ENCODE results near the gene IZUMO1R. TPM values are rescaled to one million over a fixed set of nuclear protein-coding genes. Genes with fewer than 3 reads are reported as not detected.

IZUMO1R gene
- total and polyA plus RNA-seq, 2 donors (not counting 1 experiment from before 2014, with no cell fraction given), result not detected

- H4K20me1 ChIP-seq (ENCODE audit: control insufficient read depth, insufficient read depth, low read length, poor library complexity, severe bottlenecking), result no peaks in the 10 kb centered on the region
- H3K27me3 ChIP-seq (replicated peaks in 1 of 4; ENCODE audit: control extremely low read depth in 1 of 4, control insufficient read depth in 3 of 4, insufficient read depth in 4 of 4, low read length in 3 of 4), result no peaks in the 10 kb centered on the region
- ATAC-seq (ENCODE audit: low read depth), result no peak
- Mint-ChIP-seq H3K4me1 (no peaks in the 10 kb centered on the region), H3K4me3 (no peak overlapping the region), H3K27ac (no peak overlapping the region), H3K27me3 (no peaks in the 10 kb centered on the region), H3K9me3 (ENCODE audit: insufficient read depth) (no peaks in the 10 kb centered on the region)
- no peak for TF ChIP-seq EZH2 (IDR thresholded peaks at IDR 0.05; ENCODE audit: borderline replicate concordance, insufficient read depth, low read depth, low read length, poor library complexity, severe bottlenecking)
- TF ChIP-seq, protein P1, sequence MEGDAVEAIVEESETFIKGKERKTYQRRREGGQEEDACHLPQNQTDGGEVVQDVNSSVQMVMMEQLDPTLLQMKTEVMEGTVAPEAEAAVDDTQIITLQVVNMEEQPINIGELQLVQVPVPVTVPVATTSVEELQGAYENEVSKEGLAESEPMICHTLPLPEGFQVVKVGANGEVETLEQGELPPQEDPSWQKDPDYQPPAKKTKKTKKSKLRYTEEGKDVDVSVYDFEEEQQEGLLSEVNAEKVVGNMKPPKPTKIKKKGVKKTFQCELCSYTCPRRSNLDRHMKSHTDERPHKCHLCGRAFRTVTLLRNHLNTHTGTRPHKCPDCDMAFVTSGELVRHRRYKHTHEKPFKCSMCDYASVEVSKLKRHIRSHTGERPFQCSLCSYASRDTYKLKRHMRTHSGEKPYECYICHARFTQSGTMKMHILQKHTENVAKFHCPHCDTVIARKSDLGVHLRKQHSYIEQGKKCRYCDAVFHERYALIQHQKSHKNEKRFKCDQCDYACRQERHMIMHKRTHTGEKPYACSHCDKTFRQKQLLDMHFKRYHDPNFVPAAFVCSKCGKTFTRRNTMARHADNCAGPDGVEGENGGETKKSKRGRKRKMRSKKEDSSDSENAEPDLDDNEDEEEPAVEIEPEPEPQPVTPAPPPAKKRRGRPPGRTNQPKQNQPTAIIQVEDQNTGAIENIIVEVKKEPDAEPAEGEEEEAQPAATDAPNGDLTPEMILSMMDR (IDR thresholded peaks at IDR 0.05), result no peak
- H3K4me1 ChIP-seq (ENCODE audit: control insufficient read depth in 2 of 2, insufficient read depth in 2 of 2, low read length in 2 of 2), result no peaks in the 10 kb centered on the region
- no peak overlapping the region for H3K4me2 ChIP-seq (replicated peaks; ENCODE audit: low read depth, low read length, poor library complexity, severe bottlenecking)
- POLR2A ChIA-PET, result no interaction called here
- H3K27ac ChIP-seq (ENCODE audit: low read length in 2 of 2), result no peak overlapping the region
- no peaks in the 10 kb centered on the region for H3K36me3 ChIP-seq (replicated peaks in 1 of 2; ENCODE audit: control extremely low read depth in 1 of 2, control insufficient read depth in 1 of 2, extremely low read depth in 1 of 2, insufficient read depth in 2 of 2, low read length in 1 of 2)
- no peaks in the 10 kb centered on the region for H3K9me3 ChIP-seq (ENCODE audit: control extremely low read depth in 1 of 3, control insufficient read depth in 2 of 3, insufficient read depth in 1 of 3, low read length in 2 of 3)
- H3K4me3 ChIP-seq (ENCODE audit: control extremely low read depth in 1 of 5, extremely low read depth in 1 of 5, insufficient read depth in 1 of 5, low read depth in 2 of 5, low read length in 4 of 5), result no peak overlapping the region
- H3K9ac ChIP-seq (ENCODE audit: low read length), result no peak overlapping the region
- intact Hi-C loops (cut with micrococcal nuclease), result no loop called here
- no peak for DNase-seq
- CTCF ChIA-PET, result no interaction called here
- no peak overlapping the region for H2AFZ ChIP-seq (ENCODE audit: insufficient read depth, low read depth, low read length, poor library complexity, severe bottlenecking)
- no peaks in the 10 kb centered on the region for H3K79me2 ChIP-seq (ENCODE audit: control insufficient read depth, insufficient read depth, low read length)
- 87% methylated on average over 4 of the region's 5 CpGs for WGBS (ENCODE audit: insufficient coverage)
Measured at GRCh38 chr11:94297985-94298576, 6.3 kb upstream of the IZUMO1R start.

- intact Hi-C loops (cut with micrococcal nuclease), result no loop called here
- POLR2A ChIA-PET, result no interaction called here
- Histone ChIP-seq H3K4me3 (ENCODE audit: control extremely low read depth in 1 of 5, extremely low read depth in 1 of 5, insufficient read depth in 1 of 5, low read depth in 2 of 5, low read length in 4 of 5) (no peak overlapping the region), H3K4me2 (replicated peaks; ENCODE audit: low read depth, low read length, poor library complexity, severe bottlenecking) (no peak overlapping the region), H2AFZ (ENCODE audit: insufficient read depth, low read depth, low read length, poor library complexity, severe bottlenecking) (no peak overlapping the region), H3K36me3 (replicated peaks in 1 of 2; ENCODE audit: control extremely low read depth in 1 of 2, control insufficient read depth in 1 of 2, extremely low read depth in 1 of 2, insufficient read depth in 2 of 2, low read length in 1 of 2) (no peaks in the 10 kb centered on the region), H4K20me1 (ENCODE audit: control insufficient read depth, insufficient read depth, low read length, poor library complexity, severe bottlenecking) (no peaks in the 10 kb centered on the region), H3K9me3 (ENCODE audit: control extremely low read depth in 1 of 3, control insufficient read depth in 2 of 3, insufficient read depth in 1 of 3, low read length in 2 of 3) (no peaks in the 10 kb centered on the region), H3K9ac (ENCODE audit: low read length) (no peak overlapping the region), H3K79me2 (ENCODE audit: control insufficient read depth, insufficient read depth, low read length) (no peaks in the 10 kb centered on the region), H3K27me3 (replicated peaks in 1 of 4; ENCODE audit: control extremely low read depth in 1 of 4, control insufficient read depth in 3 of 4, insufficient read depth in 4 of 4, low read length in 3 of 4) (no peaks in the 10 kb centered on the region), H3K4me1 (ENCODE audit: control insufficient read depth in 2 of 2, insufficient read depth in 2 of 2, low read length in 2 of 2) (no peaks in the 10 kb centered on the region), H3K27ac (ENCODE audit: low read length in 2 of 2) (no peak overlapping the region)
- CTCF ChIA-PET, result no interaction called here
- no peak overlapping the region for H3K27ac Mint-ChIP-seq
- DNase-seq (no peak), ATAC-seq (ENCODE audit: low read depth) (no peak)
- H3K9me3 Mint-ChIP-seq (ENCODE audit: insufficient read depth), result no peaks in the 10 kb centered on the region
- H3K4me1 Mint-ChIP-seq, result no peaks in the 10 kb centered on the region
- no peak overlapping the region for H3K4me3 Mint-ChIP-seq
- H3K27me3 Mint-ChIP-seq, result peaks cover 3% of the 10 kb centered on the region
- WGBS (ENCODE audit: insufficient coverage), result 46% methylated on average over 4 of the region's 5 CpGs
- no peak for TF ChIP-seq EZH2 (IDR thresholded peaks at IDR 0.05; ENCODE audit: borderline replicate concordance, insufficient read depth, low read depth, low read length, poor library complexity, severe bottlenecking)
- TF ChIP-seq, protein P1 (IDR thresholded peaks at IDR 0.05), result no peak
Measured at GRCh38 chr11:94302776-94303175, 1.6 kb upstream of the IZUMO1R start.

Data from B cell (primary cell).